Limb (tissue), 2 donors: ENCODE data around the gene VSX1.

Source experiments
- DNase-seq, 2 donors: peaks; one replicate each; pipeline ENCODE4 v3.0.0-alpha.2; 2016; ENCODE audit errors: extremely low spot score in 2 of 2

VSX1 gene

DNA sequence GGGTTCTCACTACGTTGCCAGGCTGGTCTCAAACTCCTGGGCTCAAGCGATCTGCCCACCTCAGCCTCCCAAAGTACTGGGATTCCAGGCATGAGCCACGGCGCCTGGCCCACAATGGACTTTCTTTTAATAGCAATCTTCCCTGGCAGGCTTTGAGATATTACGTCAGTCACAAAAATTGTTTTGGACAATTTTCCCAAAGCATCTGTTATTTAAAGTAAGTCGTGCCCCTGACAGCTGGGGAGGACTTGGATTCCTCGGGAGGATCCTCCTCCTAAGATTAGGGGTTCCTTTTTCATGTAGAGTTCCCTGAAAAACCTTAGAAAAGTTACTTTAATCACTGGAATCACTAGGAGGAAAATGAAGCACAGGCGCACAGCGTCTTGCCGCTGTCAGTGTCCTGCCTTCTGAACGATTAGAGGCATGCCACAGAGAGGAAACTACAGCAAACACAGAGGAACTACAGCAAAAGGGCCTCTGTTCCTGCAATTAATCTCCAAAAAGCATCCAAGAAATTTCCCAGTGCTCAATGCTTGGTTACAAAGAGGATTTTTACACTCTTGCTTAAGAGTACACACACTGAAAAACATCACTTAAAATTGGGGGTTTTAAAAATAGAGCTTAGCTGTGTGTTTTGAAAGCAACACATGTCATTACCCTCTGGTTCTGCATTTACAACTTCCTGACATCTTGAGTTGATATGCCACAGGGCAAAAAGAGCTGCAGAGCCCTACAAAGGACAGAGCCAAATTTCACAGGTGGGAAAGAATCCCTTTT is 28.5 kb downstream of the VSX1 start:
- peak in 1 of 2 donors; percentile 78 for DNase-seq

DNA sequence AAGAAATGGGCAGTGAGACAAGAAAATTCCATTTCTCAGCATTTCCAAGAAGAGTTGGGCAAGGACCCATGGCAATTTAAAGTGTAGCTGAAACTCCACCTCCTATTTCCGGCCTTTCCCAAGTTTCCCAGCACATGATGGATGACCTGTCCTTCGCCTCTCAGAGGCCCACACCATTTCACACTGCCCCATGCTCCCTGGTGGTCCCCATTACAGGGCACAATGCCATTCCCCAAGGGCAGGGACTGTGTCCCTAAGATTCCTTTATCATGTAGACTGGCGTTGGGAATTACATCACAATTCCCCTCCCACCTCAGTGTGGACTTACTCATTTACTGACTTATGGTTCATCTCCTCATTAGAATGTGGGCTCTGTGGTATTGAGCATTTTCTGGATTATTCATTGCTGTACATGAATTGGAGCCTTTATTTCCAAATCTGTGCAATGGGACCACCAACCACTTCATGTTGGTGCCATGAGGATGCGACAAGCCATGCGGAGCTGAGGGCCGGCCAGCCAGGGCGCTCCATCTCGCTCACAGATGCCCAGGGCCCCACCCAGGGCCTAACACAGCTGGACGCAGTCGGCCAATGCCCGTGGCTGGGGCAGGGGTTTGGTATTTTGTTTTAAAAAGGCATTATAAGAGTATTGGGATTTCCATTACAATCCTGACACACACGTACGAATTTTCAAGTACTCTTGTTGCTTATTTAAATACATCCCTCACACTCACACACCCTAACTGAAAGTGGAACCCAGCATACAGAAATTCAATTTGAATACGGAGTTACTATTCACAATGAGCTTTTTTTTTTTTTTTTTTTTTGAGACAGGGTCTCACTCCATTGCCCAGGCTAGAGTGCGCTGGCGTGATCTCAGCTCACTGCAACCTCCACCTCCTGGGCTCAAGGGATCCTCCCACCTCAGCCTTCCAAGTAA is 29.4 kb downstream of the VSX1 start:
- DNase-seq, result peak in 1 of 2 donors; percentile 27

DNA sequence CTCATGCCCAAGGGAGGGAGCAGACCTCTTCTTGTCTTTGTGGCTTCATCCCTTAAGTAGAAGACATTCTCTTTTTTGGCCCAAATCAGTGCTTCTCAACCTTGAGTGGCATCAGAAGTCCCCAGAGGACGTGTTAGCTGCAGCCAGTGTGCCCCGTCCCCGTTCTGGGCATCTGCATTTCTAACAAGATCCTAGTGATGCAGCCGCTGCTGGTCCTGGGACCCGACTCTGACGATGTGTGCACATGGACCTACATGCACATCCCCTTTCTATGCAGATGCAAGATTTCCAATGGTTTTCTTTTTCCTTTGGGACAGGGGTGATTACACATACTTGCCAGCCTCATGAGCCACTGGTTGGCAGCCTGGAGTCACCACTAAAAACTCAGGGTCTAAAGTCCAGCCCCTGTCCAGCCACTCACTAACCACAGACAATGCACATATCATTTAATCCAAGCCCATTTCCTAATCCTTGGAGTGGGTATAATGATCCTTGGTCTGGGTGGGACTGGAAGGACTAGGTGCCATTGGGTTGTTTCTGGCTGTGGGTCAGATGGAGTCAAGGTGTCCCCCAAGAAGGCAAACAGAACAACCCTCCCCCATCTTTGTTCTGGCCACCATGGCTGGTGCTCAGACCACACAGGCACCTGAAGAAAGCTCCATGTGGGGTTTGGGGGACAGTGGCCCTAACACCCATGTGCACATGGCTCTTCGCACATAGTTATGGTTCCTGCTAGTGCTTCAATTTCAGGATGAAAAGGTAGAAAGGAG is 30.4 kb downstream of the VSX1 start:
- DNase-seq, result peak in 1 of 2 donors; percentile 16

DNA sequence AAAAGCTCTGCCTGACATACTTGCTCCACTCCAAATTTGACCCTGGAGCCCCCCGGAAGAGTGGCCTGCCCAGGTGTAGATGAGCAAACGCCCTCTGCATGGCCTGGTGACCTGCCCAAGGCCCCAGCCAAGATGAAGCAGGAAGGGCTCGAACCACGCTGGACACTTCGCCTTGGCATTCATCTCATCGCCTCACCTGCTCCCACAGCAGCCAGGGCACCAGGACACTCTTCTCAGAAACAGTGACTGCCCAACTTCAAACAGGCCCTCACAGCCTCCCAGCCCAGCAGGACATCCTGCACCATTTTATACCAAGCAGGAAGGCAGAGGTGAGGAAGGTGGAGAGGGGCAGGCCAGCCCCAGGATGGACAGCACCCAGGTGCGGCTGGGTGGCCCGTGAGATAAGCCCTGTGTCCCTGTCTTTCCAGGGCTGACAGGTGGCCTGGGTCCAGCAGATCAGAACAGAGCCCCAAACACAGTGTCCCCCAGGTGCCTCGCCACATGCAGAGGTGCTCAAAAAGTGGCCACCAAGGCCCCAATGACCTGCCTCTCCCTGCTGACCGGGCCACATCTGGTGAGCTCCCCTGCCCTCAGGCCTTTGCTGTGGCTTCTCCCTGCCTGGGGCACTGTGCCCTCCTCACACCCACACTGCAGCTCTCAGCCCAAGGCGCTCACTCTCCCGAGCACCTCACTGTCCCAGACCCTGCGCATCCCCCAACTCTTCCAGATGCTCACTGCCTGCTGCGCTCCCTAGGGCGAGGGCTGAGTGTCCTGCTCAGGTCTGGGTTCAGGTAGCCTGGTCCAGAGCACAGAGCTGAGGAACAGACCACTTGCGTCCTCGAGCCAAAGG is 31.2 kb downstream of the VSX1 start:
- peak in 1 of 2 donors; percentile 19 for DNase-seq

DNA sequence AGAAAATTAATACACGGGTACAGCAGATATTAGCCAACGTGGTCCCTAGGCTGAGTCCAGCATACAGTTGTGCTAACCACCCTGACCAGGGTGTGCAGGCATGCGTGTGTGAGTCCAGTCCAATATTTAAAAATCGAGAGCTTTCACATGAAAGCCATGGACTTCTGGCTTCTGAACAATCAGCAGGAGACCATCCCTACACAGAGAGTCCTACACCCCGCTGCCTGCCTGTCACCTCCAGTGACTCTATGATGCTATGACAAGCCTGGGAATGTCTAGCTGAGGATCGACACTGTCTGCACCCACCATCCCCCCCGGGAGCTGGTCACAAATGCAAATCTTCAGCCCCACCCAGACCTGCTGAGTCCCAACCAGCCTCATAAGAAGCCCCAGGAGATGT is 31.9 kb downstream of the VSX1 start:
- DNase-seq, result no peak

DNA sequence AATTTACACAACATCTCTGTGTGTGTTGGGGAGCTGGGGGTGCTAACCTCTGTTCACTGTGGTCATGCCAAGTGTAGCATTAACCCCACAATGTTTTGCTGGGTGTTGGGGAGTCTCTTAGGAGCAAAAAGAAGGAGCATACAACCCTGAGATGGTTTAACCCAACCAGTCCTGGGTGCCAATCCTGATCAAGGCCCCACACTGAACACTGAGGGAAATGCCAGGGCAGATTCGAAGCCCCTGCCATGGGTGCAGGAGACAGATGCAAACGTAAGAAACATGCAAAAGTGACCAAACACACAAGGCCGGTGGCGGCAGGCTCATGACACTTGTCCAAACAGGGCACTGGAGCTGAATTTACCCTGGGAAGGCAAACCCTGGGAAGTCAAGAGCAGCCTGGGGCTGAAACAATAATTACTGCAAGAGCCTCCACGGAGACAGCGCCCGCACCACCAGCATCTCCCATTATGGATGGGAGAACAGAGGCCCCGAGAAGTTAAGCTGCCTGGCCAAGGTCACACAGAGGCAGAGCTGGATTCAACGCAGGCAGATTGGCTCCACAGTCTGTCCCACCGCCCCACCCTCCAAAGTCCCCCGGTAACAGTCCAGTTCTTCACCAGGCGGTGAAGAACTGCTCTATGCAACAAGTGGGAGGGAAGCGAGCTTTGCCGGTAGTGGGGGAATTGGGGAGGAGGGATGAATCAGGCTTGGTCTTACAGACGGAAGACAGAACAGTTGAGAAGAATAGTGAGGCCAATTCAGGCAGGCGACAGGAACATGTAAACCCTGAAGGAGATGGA is 32.5 kb downstream of the VSX1 start:
- DNase-seq, result no peak

DNA sequence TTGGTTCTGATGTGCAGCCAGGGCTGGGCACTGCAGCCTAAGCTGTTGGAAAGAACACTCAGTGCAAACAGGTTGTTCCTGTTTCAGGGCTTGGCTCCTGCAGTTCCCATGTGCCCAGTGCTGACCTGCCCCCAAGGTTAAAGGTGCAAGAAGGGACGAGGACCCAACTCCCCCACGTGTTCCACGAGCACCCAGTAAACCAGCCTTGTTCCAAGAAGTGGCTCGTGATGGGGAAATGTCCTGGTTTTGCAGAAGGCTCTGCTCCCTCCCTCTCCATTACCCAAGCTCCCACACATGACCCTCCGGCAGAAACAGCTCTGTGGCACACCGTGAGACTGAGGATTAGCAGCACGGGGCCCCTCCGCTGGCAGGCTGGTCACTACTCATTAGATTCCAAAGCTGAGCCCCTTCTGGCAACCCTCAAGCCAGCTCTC is 33.4 kb downstream of the VSX1 start:
- DNase-seq, result no peak

DNA sequence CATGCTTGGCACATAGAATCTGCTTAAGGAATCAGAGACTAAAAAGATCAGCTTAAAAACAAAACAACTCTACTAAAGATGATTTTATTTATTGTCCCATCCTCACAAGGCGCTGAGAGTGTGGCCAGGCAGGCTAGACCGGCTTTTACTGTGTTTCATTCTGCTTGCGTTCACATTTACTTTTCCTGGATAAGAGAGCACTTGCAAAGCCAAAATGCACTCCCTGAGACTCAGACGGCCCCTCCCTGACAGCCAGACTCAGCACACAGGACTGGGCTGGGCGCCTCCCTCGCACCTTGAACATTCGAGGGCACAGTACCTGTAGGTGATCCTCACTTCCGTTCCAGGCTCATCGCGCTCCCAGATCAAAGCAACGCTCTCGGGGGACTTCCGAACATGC is 34.2 kb downstream of the VSX1 start:
- DNase-seq, result no peak

DNA sequence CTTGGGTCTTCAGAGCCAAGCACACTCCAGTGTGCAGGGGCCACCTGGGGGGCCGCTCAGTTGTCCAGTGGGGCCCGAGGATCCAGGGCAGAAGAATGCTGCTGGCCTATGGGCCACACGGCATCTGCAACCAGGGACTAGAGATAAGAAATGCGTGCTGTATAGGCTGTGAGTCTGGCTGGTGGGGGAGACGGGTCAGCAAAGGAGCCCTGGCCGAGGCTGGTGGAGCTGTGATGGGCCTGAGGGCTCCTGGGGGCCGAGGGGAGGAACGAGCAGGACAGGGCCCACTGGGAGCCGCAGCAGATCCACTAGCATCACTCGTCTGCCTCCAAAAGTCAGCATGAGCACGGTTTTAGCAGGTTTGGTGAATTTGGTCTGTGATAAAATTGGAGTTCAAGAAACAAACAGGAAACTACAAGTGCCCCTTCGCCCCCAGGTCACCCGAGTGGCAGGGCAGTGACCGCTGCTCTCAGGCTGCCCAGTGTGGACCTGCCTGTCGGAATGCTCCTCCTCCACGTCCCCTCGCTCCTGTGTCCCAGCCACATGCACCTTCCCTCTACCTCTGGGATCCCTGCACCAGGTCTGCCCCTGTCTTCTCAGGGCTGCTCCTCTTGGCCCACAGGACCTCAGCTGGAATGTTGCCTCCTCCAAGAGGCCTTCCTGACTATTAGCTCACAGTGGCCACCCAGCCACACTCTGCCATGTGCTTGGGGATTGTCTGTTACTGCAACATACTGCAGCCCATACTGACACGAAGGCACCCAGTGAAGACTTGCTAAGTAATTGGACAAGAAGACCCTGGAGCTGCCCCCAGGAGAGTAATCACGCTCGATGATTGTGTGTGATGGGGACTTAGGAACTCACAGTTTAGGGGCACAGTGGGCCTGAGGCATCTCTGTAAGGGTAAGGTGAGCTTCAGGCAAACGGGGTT is 34.9 kb downstream of the VSX1 start:
- DNase-seq, result no peak

DNA sequence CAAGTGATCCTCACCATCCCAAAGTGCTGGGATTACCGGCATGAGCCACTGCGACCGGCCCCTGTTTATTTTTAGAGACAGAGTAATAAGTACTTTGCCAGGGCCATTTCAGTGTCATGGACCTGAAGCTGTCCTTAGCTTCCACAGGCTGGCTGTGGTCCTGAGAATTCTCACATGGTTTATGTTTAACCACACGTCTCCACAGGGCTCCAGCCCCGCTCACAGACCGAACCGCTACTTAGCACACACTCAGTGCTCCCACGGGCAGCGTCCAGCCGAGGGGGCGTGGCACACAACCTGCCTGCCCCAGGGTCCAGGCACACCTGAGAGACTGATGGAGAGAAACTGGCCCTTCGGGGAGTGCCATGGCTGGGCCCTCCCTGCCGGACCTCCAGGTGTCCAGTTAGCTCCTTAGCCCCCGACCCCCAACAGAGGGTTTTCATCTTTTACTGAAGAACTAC is 35.7 kb downstream of the VSX1 start:
- no peak for DNase-seq

DNA sequence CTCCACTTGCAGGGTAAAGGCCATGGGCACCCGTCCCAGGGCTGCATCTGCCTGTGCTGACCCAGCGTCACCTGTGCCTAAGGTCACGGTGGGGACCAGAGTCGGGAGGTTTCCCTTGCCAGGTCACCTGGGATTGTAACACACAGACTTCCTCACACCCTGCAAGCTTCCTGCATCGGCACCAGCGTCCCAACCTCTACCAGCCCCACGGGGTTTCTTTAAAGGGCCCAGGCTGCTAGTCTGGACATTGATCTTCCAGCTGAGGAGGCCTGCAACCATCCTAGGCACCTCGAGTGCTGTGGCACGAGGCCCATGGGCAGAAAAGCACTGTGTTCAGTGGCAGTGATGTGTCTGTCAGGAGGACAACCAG is 36.6 kb downstream of the VSX1 start:
- no peak for DNase-seq

DNA sequence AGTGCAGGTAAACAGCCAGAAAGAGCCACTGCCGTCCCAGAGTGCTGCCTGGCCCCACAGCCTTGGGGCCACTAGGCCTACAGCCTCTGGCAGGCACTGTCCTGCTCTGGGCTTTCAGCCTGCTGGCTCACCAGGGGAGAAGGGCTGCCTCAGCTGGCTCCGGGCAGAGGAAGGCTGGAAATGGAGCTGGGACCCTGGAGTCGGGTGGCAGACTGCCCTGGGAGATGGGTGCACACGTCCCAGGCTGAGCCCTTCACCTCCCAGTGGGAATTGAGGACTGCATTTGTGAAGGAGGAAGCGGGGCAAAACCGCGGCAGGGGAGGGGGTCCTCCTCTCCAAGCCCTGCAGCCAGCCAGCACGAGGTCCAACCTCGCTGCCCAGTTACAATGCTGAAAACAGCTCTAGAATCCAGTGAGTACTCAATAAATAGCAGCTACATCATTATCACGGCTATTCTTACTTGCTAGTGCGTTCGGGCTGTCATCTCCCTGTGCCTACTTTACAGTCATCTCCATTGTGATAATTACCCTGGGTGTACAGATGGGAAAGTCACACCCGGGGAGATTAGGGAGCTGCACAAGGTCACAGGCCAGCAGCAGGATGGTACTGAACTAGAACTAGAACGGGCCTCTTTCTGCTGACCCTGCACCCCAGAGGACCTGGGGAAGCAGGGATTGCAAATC is 37.1 kb downstream of the VSX1 start:
- DNase-seq, result no peak

DNA sequence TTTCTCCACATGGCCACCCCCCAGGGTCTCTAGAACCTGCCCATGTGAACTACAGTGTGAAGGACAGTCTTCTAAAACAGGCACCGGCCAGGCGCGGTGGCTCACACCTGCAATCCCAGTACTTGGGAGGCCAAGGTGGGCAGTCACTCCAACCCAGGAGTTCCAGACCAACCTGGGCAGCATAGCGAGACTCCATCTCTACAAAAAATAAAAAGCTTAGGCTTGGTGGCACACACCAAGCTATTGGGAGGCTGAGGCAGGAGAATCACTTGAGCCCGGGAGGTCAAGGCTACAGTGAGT is 37.7 kb downstream of the VSX1 start:
- no peak for DNase-seq

DNA sequence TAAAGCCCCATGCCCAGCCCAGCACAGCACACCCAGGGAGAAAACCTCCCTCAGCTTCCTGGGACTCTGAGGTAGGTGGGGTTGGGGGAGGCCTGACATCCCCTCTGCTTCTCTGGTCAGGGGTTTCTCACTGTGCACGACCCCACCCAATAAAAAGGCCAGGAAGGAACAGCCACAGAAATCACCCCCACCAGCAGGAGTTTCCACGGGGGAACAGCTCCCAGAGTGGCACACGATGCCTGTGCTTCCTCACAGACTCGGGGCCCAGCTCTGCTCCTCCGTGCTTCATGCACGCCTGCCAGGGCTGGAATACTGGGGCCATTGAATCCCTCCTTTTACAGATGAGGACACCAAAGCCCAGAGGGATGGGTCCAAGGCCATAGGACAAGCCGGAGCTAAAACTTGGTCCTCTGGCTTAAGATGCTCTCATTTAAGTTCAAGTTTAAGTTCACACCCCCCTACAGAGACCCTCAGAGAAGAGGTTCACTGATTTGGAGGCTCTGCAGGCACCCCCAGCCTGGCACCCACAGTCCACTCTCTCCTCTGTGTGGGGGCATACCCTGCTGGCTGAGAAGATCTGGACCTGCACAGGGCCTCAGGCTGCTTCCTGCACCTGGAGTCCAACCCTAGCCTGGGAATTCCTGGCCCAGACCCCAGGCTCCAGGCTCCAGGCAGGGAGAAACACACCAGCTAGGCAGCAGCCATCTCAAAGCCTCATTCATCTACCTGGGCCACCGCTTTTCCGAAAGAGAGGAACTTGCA is 38.3 kb downstream of the VSX1 start:
- DNase-seq, result no peak

DNA sequence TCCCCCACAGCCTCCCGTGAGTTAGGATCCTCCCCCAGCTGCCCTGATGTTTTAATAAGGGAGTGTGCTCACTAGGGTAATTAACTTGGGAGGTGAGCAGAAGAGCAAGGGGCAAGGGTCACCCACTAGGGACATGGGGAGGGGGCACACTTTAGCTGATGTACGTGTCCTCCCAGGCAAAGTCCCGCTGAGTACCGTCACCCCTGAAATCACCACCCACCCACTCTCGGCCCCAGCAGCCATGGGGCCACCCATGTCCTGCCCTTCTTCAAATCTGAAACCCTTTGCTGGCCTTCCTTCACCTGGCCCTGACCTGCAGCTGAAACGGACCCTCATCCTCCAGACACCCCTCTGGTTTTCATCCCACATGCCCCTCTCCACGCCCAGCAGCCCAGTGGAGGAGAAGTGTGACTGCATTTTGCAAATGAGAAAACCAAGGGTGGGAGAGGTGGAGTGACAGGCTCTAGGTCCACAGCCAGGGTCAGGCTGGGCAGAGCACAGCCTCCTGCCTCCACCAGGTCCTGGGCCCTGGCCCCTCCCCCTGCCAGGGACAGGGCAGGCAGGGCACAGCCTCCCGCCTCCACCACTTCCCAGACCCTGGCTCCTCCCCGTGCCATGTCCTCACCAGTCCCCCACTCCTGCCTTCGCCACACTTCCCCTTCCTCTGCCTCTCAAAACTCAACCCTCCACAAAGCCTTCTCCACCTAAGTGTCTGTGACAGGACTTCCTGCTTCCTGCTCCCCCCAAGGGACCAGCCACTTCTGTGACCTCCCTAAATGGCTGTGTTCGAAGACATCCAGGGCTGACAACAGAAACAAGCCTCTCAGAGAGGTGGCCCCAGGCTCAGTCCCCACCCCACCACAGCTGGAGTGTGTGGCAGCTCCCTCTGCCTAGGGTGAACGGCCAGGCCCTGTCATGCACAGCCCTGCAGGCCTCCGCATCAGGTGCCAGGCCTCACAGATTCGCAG is 39.1 kb downstream of the VSX1 start:
- DNase-seq, result no peak

DNA sequence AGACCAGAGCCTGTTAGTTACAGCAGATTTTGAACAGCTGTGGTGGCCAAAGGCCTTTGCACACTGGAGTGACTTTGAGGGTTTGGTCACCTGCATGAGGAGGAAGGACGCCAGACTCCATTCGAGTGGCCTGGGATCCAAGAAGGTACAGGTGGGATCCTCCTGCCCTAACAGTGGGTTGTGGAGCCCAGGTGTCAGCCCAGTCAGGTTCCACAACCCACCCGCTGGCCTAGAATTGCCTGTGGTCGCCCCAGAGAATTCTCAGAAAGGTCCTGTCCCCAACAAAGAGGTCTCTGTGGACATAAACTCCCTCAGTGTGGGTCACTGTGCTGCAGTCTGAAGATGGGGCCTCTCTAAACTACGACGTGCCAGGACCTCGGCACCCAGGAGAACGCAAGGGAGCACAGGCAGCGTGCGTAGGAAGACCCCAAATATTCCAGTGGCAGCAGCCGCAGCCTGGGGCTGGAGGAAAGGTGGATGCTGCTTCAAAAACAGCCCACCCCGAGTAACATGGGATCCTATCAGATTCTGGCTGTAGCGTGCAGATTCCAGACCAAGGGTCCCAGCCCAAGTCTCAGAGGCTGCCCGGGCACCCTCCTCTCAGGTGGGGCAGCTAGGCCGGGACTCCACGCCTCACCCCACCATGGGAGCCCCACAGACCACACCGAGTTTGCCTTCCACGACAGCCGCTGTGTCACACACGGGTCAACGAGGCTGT is 40.0 kb downstream of the VSX1 start:
- no peak for DNase-seq
